ENCODE data around the gene PROCA1. TPM values are rescaled to one million over a fixed set of nuclear protein-coding genes. Genes with fewer than 3 reads are reported as not detected.

The PROCA1 gene
- total and polyA plus RNA-seq, 12 donors: 0.61 to 8.8 (median 2.2) TPM; not detected in 1

GRCh38 chr17:28700830-28701492 is 10.7 kb downstream of the PROCA1 start:
- H3K27me3 ChIP-seq: no peaks in the 10 kb centered on the region
- intact Hi-C loops (cut with DNase I): loop anchor here in 1 of 2 donors (10.0 kb wide), 1 partner anchor 46 kb away; no protein-coding TSS in a partner anchor
- H3K36me3 ChIP-seq (replicated peaks in 1 of 2): peaks cover 0 to 75% of the 10 kb centered on the region in 2 donors
- no peaks in the 10 kb centered on the region for H3K4me1 ChIP-seq (replicated peaks in 1 of 2)
- TF ChIP-seq POLR2A (IDR thresholded peaks at IDR 0.05) (no peak), CTCF (IDR thresholded peaks at IDR 0.05) (no peak)
- no peak overlapping the region for H3K4me3 ChIP-seq
- DNase-seq: no peak
- no peak overlapping the region for H3K27ac ChIP-seq
- WGBS, 4 donors: 87 to 89% (median 88%) methylated on average over 7 to 10 of the region's 10 CpGs
- H3K9me3 ChIP-seq (replicated peaks in 1 of 3): no peaks in the 10 kb centered on the region

- Histone ChIP-seq H3K36me3 (replicated peaks in 1 of 2) (peaks cover 0 to 82% of the 10 kb centered on the region in 2 donors), H3K27me3 (no peaks in the 10 kb centered on the region), H3K4me3 (no peak overlapping the region)
These were observed 11.4 kb downstream of the PROCA1 start for GRCh38 chr17:28700278-28700677.

GRCh38 chr17:28698253-28698941 is 13.3 kb downstream of the PROCA1 start:
- TF ChIP-seq CTCF (IDR thresholded peaks at IDR 0.05): no peak
- Histone ChIP-seq H3K27ac (no peak overlapping the region), H3K36me3 (replicated peaks in 1 of 2) (peaks cover 0 to 100% of the 10 kb centered on the region in 2 donors), H3K27me3 (no peaks in the 10 kb centered on the region), H3K9me3 (replicated peaks in 1 of 3) (no peaks in the 10 kb centered on the region), H3K4me3 (no peak overlapping the region), H3K4me1 (replicated peaks in 1 of 2) (no peaks in the 10 kb centered on the region)
- WGBS, 4 donors: 85 to 92% (median 88%) methylated on average over 6 of the region's 6 CpGs
- intact Hi-C loops (cut with DNase I): no loop called here
- DNase-seq: no peak

More at GRCh38 chr17:28700278-28700677, 11.4 kb downstream of the PROCA1 start:
- 65 to 100% (median 81%) methylated on average over 1 to 8 of the region's 8 CpGs for WGBS, 4 donors
- TF ChIP-seq CTCF (IDR thresholded peaks at IDR 0.05) (no peak), POLR2A (IDR thresholded peaks at IDR 0.05) (no peak)
- intact Hi-C loops (cut with DNase I): loop anchor here in 1 of 2 donors (10.0 kb wide), 1 partner anchor 45 kb away; no protein-coding TSS in a partner anchor
- H3K4me1 ChIP-seq (replicated peaks in 1 of 2): no peaks in the 10 kb centered on the region
- DNase-seq: no peak
- H3K27ac ChIP-seq: no peak overlapping the region
- H3K9me3 ChIP-seq (replicated peaks in 1 of 3): no peaks in the 10 kb centered on the region

GRCh38 chr17:28693869-28694268 is 17.8 kb downstream of the PROCA1 start:
- 75 to 100% (median 88%) methylated on average over 1 of the region's 1 CpG for WGBS, 4 donors
- no peak for DNase-seq
- H3K4me1 ChIP-seq (replicated peaks in 1 of 2): no peaks in the 10 kb centered on the region
- H3K27ac ChIP-seq: no peak overlapping the region
- H3K27me3 ChIP-seq: no peaks in the 10 kb centered on the region
- TF ChIP-seq POLR2A (IDR thresholded peaks at IDR 0.05): no peak
- no peak for TF ChIP-seq CTCF (IDR thresholded peaks at IDR 0.05)
- no peaks in the 10 kb centered on the region for H3K9me3 ChIP-seq (replicated peaks in 1 of 3)
- intact Hi-C loops (cut with DNase I): no loop called here
- H3K4me3 ChIP-seq: no peak overlapping the region
- H3K36me3 ChIP-seq (replicated peaks in 1 of 2): peaks cover 0 to 100% of the 10 kb centered on the region in 2 donors

All from adrenal gland (tissue), 12 donors.